H54 (cell line): Measurements from ENCODE around the gene TANGO2.

ENCODE experiments used
- DNase-seq: peaks from one replicate; pipeline ENCODE4 v3.0.0; 2011; ENCODE audit warnings: low spot score, mixed read lengths; ENCODE audit not compliant: insufficient read length
- FAIRE-seq: peaks from 3 replicates; lab custom pipeline; 2011; peaks lifted over from hg19 to GRCh38; lab: Jason Lieb, UNC
- POLR2A ChIP-seq: IDR thresholded peaks from 2 replicates; pipeline ENCODE4 v1.6.1; 2011; ENCODE audit warnings: low read depth, mild to moderate bottlenecking, low read length

TANGO2 gene

GRCh38 chr22:20106205-20106848, 85.4 kb downstream of the TANGO2 start:
- FAIRE-seq (no peak), DNase-seq (no peak)
- TF ChIP-seq POLR2A = no peak

GRCh38 chr22:20106849-20107237, 85.9 kb downstream of the TANGO2 start:
- no peak for DNase-seq
- no peak for FAIRE-seq
- no peak for TF ChIP-seq POLR2A

GRCh38 chr22:20107471-20107901, 86.6 kb downstream of the TANGO2 start:
- TF ChIP-seq POLR2A = no peak
- DNase-seq (no peak), FAIRE-seq (no peak)

- TF ChIP-seq POLR2A = no peak
- FAIRE-seq = no peak
- no peak for DNase-seq
Measured at GRCh38 chr22:20107951-20108756, 87.2 kb downstream of the TANGO2 start.

GRCh38 chr22:20108757-20109230, 87.9 kb downstream of the TANGO2 start:
- no peak for FAIRE-seq
- TF ChIP-seq POLR2A = no peak

GRCh38 chr22:20109411-20110358, 88.8 kb downstream of the TANGO2 start:
- no peak for TF ChIP-seq POLR2A
- no peak for DNase-seq
- no peak for FAIRE-seq

More at GRCh38 chr22:20108757-20109230, 87.9 kb downstream of the TANGO2 start:
- DNase-seq = no peak

- DNase-seq = no peak
- TF ChIP-seq POLR2A = no peak
- FAIRE-seq = no peak
Measured at GRCh38 chr22:20110359-20110985, 89.6 kb downstream of the TANGO2 start.

- DNase-seq (no peak), FAIRE-seq (no peak)
- TF ChIP-seq POLR2A = no peak
Measured at GRCh38 chr22:20111045-20111688, 90.3 kb downstream of the TANGO2 start.

- no peak for TF ChIP-seq POLR2A
- FAIRE-seq = no peak
- no peak for DNase-seq
Measured at GRCh38 chr22:20111689-20112622, 91.0 kb downstream of the TANGO2 start.

- DNase-seq = no peak
- FAIRE-seq = no peak
- no peak for TF ChIP-seq POLR2A
Measured at GRCh38 chr22:20112623-20113511, 92.0 kb downstream of the TANGO2 start.

- no peak for DNase-seq
- TF ChIP-seq POLR2A = no peak
- FAIRE-seq = no peak
Measured at GRCh38 chr22:20113551-20114310, 92.8 kb downstream of the TANGO2 start.
